Measurements from ENCODE around the gene SMC3.

DNA sequence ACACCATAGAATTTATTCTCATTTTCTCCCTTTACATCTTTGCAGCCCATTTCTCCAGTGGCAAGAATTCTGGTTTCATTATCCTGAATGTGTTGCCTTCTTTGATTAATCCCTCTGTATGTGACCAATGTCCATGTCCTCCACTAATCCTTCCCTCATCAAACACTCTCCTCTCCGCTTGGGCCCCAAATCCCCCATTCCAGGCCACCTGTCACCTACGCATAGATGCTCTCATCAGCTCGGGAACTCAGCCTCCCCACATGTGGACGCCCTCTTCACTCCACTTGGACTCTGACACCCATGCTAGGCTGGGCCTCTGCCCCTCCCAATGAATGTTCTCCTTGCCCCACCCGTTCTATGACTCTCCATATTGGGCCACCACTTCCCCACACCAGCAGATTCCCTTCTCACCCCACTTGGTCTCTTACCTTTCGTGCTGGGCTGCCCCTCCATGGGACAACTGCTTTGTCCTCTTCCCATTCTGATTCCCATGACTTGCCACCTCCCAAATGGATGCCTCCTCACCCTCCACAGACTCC is 57.9 kb downstream of the SMC3 start:
- TF ChIP-seq, protein P1, sequence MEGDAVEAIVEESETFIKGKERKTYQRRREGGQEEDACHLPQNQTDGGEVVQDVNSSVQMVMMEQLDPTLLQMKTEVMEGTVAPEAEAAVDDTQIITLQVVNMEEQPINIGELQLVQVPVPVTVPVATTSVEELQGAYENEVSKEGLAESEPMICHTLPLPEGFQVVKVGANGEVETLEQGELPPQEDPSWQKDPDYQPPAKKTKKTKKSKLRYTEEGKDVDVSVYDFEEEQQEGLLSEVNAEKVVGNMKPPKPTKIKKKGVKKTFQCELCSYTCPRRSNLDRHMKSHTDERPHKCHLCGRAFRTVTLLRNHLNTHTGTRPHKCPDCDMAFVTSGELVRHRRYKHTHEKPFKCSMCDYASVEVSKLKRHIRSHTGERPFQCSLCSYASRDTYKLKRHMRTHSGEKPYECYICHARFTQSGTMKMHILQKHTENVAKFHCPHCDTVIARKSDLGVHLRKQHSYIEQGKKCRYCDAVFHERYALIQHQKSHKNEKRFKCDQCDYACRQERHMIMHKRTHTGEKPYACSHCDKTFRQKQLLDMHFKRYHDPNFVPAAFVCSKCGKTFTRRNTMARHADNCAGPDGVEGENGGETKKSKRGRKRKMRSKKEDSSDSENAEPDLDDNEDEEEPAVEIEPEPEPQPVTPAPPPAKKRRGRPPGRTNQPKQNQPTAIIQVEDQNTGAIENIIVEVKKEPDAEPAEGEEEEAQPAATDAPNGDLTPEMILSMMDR (conservative IDR thresholded peaks at IDR 0.05; ENCODE audit: low read depth in 2 of 2), result no peak
- TF ChIP-seq CREB1 (CRISPR knock-in tag; IDR thresholded peaks at IDR 0.05; ENCODE audit: low read depth) (no peak), POLR2AphosphoS5 (IDR thresholded peaks at IDR 0.05; ENCODE audit: low read depth) (no peak), JUNB (IDR thresholded peaks at IDR 0.05; ENCODE audit: unreplicated experiment) (no peak), EZH2 (IDR thresholded peaks at IDR 0.05; ENCODE audit: low read depth, unreplicated experiment) (no peak), STAT1 (IDR thresholded peaks at IDR 0.05; ENCODE audit: unreplicated experiment) (no peak), EZH2phosphoT487 (IDR thresholded peaks at IDR 0.05; ENCODE audit: unreplicated experiment) (no peak)
- TF ChIP-seq, protein P2, sequence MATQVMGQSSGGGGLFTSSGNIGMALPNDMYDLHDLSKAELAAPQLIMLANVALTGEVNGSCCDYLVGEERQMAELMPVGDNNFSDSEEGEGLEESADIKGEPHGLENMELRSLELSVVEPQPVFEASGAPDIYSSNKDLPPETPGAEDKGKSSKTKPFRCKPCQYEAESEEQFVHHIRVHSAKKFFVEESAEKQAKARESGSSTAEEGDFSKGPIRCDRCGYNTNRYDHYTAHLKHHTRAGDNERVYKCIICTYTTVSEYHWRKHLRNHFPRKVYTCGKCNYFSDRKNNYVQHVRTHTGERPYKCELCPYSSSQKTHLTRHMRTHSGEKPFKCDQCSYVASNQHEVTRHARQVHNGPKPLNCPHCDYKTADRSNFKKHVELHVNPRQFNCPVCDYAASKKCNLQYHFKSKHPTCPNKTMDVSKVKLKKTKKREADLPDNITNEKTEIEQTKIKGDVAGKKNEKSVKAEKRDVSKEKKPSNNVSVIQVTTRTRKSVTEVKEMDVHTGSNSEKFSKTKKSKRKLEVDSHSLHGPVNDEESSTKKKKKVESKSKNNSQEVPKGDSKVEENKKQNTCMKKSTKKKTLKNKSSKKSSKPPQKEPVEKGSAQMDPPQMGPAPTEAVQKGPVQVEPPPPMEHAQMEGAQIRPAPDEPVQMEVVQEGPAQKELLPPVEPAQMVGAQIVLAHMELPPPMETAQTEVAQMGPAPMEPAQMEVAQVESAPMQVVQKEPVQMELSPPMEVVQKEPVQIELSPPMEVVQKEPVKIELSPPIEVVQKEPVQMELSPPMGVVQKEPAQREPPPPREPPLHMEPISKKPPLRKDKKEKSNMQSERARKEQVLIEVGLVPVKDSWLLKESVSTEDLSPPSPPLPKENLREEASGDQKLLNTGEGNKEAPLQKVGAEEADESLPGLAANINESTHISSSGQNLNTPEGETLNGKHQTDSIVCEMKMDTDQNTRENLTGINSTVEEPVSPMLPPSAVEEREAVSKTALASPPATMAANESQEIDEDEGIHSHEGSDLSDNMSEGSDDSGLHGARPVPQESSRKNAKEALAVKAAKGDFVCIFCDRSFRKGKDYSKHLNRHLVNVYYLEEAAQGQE (IDR thresholded peaks at IDR 0.05; ENCODE audit: unreplicated experiment), result no peak

Data from GM23338 (cell line).